Left lung (tissue), 10 donors: Measurements from ENCODE around the gene CLPSL1. TPM values are rescaled to one million over a fixed set of nuclear protein-coding genes. Genes with fewer than 3 reads are reported as not detected.

Experiments
- ATAC-seq: fragments of 200-7000 bp; cut with Tn5 transposase; one replicate; pipeline ENCODE4 v1.9.1; 2020; ENCODE audit warnings: moderate library complexity
- DNase-seq, 4 donors: peaks; one replicate each; pipeline ENCODE4 v3.0.0-alpha.2; 2013 to 2020
- H3K27ac ChIP-seq, 2 donors: fragments of 200-600 bp; sonication (generic) in 1 of 2; one replicate each; pipeline versions ENCODE4 v1.5.0 to v1.8.0; 2020 to 2021
- H3K27me3 ChIP-seq, 2 donors: fragments of 200-600 bp; sonication (generic) in 1 of 2; one replicate each; pipeline versions ENCODE4 v1.5.0 to v1.8.0; 2020 to 2021
- H3K36me3 ChIP-seq, 2 donors: fragments of 200-600 bp; sonication (generic) in 1 of 2; one replicate each; pipeline versions ENCODE4 v1.5.0 to v1.8.0; 2020 to 2021
- H3K4me1 ChIP-seq, 2 donors: fragments of 200-600 bp; one replicate each; pipeline ENCODE4 v1.8.0; 2021
- H3K4me3 ChIP-seq, 2 donors: fragments of 200-600 bp; sonication (generic) in 1 of 2; one replicate each; pipeline versions ENCODE4 v1.5.0 to v1.8.0; 2020 to 2021; ENCODE audit warnings: mild to moderate bottlenecking in 1 of 2
- H3K9me3 ChIP-seq, 2 donors: fragments of 200-600 bp; sonication (generic) in 1 of 2; one replicate each; pipeline versions ENCODE4 v1.5.0 to v1.8.0; 2020 to 2021
- intact Hi-C, 2 donors: fragments of 100-400 bp; cut with DNase I; formaldehyde crosslinking; loops; one replicate each; pipeline versions ENCODE4 v1.11.2 to v1.14.2; 2022
- polyA plus RNA-seq, 6 donors: library from polyadenylated mRNA; unstranded; fragments of 120-200 nt; gene quantifications; one replicate each; pipeline ENCODE4 v1.2.1, GENCODE V29; 2013; ENCODE audit not compliant: insufficient read length in 6 of 6
- total RNA-seq, 2 donors: library from RNA; stranded (reverse); fragmentation: NEBNext Ultra II Directional; extraction: Animal tissue kit (Norgen Biotek cat#: 25700); gene quantifications; one replicate each; pipeline ENCODE4 v1.2.1, GENCODE V29; 2021
- TF ChIP-seq, protein P1 (sequence below), 2 donors: fragments of 200-600 bp; sonication (generic) in 1 of 2; IDR thresholded peaks; one replicate each; pipeline versions ENCODE4 v1.5.0 to v1.8.0; 2021; ENCODE audit warnings: antibody characterized with exemption in 2 of 2
- donor health status: DM: no; HTN: yes; CAD: no.
- donor health status: DM: no; HTN: no; CAD: no.

The CLPSL1 gene
- total and polyA plus RNA-seq, 8 donors = not detected

DNA sequence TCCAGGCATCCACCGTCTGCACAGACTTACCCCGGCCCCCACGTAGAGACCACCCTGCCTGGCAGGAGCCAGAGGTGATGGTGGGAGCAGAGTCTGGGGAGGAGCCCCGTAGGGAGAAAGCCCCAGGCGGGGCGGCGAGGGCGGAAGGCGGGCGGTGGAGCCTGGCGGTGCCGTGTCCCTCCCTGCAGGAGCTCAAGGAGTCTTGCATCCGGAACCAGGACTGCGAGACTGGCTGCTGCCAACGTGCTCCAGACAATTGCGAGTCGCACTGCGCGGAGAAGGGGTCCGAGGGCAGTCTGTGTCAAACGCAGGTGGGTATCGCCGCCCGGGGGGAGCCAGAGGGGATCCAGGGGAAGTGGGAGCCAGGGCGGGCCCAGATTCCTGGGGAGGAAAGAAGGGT is 6.0 kb downstream of the CLPSL1 start:
- Histone ChIP-seq H3K27me3 (peaks cover 23 to 82% of the 10 kb centered on the region in 2 donors), H3K9me3 (no peaks in the 10 kb centered on the region), H3K36me3 (no peaks in the 10 kb centered on the region), H3K4me1 (no peaks in the 10 kb centered on the region), H3K4me3 (no peak overlapping the region), H3K27ac (no peak overlapping the region)
- DNase-seq (peak in 1 of 4 donors; percentile 82), ATAC-seq (peak; percentile 38)
- intact Hi-C loops = no loop called here
- TF ChIP-seq, protein P1, sequence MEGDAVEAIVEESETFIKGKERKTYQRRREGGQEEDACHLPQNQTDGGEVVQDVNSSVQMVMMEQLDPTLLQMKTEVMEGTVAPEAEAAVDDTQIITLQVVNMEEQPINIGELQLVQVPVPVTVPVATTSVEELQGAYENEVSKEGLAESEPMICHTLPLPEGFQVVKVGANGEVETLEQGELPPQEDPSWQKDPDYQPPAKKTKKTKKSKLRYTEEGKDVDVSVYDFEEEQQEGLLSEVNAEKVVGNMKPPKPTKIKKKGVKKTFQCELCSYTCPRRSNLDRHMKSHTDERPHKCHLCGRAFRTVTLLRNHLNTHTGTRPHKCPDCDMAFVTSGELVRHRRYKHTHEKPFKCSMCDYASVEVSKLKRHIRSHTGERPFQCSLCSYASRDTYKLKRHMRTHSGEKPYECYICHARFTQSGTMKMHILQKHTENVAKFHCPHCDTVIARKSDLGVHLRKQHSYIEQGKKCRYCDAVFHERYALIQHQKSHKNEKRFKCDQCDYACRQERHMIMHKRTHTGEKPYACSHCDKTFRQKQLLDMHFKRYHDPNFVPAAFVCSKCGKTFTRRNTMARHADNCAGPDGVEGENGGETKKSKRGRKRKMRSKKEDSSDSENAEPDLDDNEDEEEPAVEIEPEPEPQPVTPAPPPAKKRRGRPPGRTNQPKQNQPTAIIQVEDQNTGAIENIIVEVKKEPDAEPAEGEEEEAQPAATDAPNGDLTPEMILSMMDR (IDR thresholded peaks at IDR 0.05) = no peak

DNA sequence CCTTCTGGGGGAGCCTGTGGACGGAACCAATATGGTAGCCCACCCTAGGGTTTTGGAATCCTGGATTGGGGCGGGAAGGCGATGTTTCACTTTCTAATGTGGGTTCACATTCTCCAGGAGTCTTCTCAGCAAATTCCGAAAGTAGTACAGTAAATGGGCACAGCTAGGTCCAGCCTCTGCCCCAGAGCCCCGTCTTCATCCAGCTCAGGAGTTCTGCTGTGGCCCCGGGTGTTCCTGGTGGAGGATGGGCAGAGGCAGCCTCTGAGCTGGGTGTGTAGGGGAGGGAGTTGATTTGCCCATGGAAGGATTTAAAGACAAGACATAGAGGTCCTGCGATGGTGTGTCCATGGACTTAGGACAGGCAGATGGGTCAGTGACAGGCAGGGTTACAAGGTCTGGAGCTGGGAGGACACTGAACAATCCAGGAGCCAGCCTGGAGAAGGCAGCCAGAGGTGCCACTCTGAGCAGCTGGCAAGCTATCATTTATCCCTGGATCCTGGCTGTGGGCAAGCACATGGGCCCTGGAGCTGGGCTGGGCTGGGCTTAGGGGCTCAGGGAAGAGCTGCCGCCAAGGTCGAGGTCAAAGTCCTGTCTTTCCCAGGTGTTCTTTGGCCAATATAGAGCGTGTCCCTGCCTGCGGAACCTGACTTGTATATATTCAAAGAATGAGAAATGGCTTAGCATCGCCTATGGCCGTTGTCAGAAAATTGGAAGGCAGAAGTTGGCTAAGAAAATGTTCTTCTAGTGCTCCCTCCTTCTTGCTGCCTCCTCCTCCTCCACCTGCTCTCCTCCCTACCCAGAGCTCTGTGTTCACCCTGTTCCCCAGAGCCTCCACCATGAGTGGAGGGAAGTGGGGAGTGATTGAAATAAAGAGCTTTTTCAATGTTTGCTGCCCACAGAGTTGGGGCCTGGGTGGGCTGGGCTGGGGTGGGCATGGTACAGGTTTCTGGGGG is 6.7 kb downstream of the CLPSL1 start:
- DNase-seq (no peak), ATAC-seq (no peak)
- intact Hi-C loops = no loop called here
- H3K4me1 ChIP-seq = no peaks in the 10 kb centered on the region
- no peaks in the 10 kb centered on the region for H3K36me3 ChIP-seq
- no peaks in the 10 kb centered on the region for H3K9me3 ChIP-seq
- no peak overlapping the region for H3K27ac ChIP-seq
- H3K4me3 ChIP-seq = no peak overlapping the region
- TF ChIP-seq, protein P1 (IDR thresholded peaks at IDR 0.05) = no peak
- peaks cover 23 to 82% of the 10 kb centered on the region in 2 donors for H3K27me3 ChIP-seq

DNA sequence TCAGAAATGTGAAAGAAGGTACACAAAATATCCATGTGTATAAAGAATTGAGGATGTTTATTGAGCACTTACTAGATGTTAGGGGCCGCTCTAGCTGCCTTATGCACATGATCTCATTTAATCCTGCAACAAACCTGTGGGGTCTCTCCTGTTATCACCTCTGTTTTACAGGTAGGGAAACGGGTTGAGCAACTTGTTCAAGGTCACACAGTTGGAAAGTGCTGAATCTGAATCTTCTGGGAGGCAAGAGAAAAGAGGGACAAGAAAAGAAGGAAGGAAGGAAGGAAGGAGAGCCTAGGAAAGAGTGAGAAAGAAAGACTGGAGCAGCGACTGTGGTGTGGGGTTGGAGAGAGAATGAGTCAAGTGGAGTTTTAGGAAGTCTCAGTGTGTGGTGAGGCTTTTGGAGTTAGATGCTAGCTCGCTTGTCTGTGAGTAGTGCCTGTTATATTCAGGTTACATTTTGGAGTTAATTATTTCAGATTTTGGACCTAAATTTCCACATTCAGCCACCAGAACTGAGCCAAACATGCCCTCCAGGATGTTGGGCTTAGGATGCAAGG is 7.7 kb downstream of the CLPSL1 start:
- Histone ChIP-seq H3K4me3 (no peak overlapping the region), H3K27ac (no peak overlapping the region), H3K36me3 (no peaks in the 10 kb centered on the region), H3K4me1 (no peaks in the 10 kb centered on the region), H3K9me3 (no peaks in the 10 kb centered on the region), H3K27me3 (peaks cover 23 to 82% of the 10 kb centered on the region in 2 donors)
- no peak for DNase-seq
- intact Hi-C loops = no loop called here
- no peak for ATAC-seq
- TF ChIP-seq, protein P1 (IDR thresholded peaks at IDR 0.05) = no peak

- intact Hi-C loops = no loop called here
- TF ChIP-seq, protein P1 (IDR thresholded peaks at IDR 0.05) = no peak
- Histone ChIP-seq H3K36me3 (no peaks in the 10 kb centered on the region), H3K9me3 (no peaks in the 10 kb centered on the region), H3K4me3 (no peak overlapping the region), H3K27ac (no peak overlapping the region), H3K4me1 (no peaks in the 10 kb centered on the region), H3K27me3 (peaks cover 23 to 73% of the 10 kb centered on the region in 2 donors)
- ATAC-seq (no peak), DNase-seq (no peak)
Observed at GRCh38 chr6:35790683-35791082, 9.9 kb downstream of the CLPSL1 start.
